Activated CD4-positive, alpha-beta T cell treated with anti-CD3 and anti-CD28 coated beads, Interleukin-2, Interleukin-4, amounts not matched to agents 100 ng/mL and 50 ng/mL, durations not matched to agents 16 hours and 8 hours (primary cell): Measurements from ENCODE around the gene ATG10.
A peak's percentile ranks its signal among the peaks of the same experiment; 100 is the strongest.
"Not testable (repeated sequence)": the region's sequence is repeated elsewhere in the genome, so short reads cannot be mapped to it uniquely, and the experiment has no call there.

ENCODE experiments used
- DNase-seq: peaks from one replicate; pipeline ENCODE4 v3.0.0-alpha.2; 2020; ENCODE audit warnings: low spot score

Gene ATG10

DNA sequence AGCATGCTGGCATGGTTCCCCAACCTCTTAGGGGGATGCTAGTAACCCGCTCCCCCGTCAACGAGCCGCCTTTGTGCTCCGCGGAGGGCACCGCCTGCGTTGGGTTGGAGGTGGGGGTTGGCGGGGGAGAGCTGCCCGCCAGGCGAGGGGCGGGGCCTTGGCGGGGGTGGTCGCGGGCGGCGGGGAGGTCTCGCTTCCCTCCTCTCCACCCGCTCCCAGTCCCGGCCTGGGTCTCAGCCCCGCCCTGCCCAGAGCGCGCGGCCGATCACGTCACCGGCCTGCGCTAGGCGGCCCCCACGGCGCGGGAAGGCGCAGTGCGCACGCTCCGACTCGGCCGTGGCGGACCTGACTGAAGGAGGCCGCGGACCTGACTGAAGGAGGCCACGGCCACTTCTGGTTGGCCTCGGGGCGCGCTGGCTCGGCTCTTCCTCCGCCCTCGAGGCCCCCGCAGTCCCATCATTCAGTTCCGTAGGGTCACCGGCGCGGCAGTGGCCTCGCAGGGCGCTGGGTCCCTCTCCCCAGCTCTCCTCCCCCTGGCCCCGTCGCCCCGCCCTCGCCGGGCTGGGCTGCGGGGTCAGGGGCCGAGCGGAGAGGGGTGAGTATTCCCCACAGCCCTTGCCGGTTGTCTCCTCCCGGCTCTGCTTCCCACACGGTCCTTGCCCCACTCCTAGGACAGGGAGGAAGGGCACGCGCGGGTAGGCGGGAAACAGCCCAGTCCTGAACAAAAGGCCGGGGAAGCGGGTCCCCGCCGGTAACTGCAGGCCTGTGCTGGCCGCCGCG is at the start of gene ATG10:
ATG10 (plus strand) TSS at position 312 of the 780 bp plus-strand sequence. CDS start 15,548 bp downstream, outside the sequence.
- DNase-seq = peak; percentile 90

DNA sequence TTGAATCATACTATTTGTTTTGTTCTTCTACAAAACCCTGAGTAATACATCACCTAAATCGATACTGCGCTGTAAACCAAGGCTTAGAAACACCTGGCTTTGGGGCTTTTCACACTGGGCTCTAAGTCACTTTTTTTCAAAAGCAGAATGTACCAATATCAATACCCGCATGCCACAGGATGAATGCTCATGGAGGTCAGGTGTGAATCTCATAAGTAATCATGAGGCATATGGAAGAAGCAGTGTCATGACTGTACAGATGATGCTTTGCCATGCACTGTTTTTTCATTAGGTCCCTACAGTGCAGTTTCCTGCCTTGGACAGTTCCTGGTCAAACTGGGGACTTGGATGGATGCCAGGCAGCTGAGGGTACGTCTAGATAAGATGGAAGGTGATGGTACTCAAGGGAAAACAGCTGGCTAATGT is 49.0 kb upstream of the ATG10 start:
- peak; percentile 18 for DNase-seq

DNA sequence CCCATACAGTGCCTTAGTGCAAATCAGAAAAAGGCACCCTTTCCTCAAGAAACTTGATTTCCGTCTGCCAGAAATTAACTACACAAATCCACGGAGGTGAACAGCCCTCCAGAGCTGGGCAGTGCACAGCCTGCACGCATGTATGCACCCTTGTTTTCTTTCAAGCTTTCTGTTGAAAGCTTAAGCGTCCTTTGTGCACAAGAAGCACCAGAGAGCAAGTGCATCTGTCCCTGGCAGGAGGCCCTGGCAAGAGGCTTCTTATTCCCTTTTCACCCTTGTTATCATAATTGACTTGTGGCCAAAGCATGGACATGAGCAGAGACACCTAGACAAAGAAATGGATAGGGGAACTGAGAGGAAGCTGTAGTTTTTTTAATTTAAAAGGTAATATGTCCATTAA is 47.4 kb upstream of the ATG10 start:
- DNase-seq = no peak

DNA sequence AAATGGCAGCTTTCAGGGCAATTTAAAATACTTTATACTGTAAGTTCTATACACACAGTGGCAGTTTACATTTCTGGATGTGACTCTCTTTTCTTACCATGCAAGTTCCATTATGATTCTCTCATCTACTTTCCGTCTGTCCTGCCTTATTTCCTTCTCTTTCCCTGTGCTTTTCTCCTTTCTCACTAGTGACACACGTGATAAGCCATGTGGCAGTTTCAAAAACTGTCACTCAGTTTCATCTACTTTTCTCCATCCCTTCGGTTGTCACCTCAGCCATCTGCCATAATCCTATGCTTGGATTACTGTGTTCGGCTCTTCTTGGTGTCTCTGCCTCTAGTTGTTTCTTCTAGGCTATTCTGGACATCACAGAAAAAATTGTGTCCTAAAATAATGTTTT is 46.8 kb upstream of the ATG10 start:
- no peak for DNase-seq

DNA sequence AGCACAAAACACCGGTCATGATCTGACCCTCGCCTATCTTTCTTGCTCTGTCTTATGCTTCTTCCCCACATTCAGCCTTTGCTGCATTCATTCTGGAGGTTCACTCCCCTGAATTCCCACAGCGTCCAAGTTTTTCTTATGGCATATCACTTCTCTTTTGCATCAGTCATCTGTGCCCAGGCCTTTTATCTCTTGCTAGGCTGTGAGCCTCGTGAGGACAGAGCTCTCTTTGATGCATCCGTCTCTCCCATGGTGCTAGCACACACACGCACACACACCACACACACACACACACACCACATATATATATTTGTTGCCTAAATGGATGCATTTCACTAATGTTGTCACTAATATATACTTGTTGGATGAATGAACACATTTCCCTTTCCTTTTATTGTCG is 45.8 kb upstream of the ATG10 start:
- DNase-seq = no peak

DNA sequence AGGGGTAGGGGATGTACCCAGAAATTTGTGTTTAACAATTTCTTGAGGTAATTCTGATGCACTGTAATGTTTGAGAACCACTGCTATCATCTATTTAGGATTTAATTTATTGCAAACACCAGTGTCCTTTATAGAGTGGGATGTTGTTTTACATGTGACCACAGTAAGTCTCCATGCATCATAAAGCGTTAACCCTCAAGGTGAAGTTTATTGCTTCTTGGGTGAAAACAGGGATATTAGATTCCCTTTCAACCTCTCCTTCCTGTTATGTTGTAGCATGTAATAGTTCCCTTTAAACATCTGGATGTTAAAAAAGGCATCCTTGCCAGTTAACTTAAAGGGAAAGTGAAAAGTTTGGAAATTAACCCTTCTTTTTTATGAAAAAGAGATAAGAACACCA is 35.8 kb upstream of the ATG10 start:
- DNase-seq = no peak

DNA sequence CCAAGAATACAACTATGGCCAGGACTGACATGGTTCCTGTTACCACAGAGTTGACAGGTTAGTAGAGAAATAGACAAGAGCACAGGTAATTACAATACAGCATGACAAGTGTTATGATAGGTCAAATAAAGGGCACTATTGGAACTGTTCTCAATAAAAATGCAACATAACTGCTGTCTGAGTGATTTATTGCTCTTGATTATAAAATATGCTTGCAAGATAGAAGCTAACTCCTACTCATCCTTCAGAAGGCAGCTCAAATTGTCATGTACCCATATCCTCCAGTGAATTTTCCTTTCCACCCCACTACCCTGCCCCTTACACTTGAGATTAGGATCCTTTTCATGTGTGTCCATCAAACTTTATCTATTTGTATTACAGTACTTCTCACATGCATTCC is 35.1 kb upstream of the ATG10 start:
- DNase-seq = no peak

DNA sequence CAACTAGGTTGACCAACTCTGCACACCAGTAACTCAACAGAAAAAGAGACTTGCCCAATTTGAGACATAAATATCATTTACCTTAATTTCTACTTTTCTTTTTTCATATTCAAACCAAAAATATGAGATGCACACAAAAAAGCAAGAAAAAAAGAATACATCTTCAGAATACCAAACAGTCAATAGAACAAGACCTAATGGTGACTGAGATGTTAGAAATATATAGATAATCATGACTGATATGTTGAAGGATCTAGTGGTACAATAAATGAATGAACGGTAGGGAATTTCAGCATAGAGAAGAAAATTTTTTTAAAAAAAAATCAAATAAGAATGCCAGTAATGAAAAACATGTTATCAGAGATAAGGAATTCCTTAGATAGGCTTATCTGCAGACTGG is 29.1 kb upstream of the ATG10 start:
- no peak for DNase-seq

DNA sequence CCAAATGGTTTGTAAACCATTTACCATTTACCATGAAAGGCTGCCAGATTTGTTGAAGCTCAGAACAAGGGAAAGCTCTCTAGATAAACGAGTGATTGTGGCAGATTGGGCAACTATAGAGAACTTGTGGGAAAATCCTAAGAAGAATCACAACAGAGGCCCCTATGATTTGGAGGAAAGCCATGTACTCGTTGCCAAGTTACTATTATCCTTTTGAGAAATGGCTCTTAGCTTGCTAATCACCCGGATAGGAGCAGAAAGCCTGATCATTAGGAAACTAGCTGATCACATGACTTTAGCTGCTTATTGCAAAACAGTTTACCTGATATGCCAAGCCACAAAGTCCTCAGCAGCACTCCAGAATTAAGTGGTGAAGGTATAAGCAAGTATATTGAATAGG is 23.5 kb upstream of the ATG10 start:
- DNase-seq = no peak

DNA sequence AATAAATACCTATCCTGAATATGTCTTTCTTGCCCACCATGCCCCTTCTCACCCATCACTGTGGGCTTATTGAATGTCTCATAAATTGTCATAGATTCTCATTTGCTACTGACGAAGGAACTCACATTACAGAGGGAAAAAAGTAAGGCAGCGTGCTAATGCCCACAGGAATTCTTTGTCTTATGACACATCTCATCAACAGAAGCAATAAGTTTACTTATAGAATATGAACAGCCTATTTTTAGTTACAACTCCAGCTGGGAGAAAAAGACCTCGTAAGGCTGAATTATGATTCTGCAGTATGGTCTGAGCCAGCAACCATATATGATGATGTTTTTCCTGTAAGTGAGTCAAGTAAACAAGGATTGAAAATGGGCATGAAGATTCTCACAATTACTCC is 22.4 kb upstream of the ATG10 start:
- DNase-seq = no peak

DNA sequence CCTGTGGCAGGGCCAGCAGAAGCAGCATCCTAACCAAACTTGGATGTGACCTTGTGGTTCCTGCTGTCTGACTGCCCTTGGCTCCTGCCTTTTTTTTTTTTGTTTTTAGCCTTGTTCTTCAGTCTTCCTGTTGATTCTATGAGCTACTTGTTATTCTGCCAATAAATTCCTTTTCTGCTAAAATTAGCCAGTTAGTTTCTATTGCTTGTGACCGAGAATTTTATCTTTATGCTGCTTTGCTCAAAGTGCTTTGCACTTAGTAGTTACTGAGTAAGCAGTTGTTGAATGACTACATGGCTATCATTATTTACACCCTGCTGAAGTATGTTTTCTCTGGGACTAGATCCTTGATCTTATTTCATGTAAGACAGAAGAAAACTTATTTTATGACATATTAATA is 20.8 kb upstream of the ATG10 start:
- DNase-seq = no peak

DNA sequence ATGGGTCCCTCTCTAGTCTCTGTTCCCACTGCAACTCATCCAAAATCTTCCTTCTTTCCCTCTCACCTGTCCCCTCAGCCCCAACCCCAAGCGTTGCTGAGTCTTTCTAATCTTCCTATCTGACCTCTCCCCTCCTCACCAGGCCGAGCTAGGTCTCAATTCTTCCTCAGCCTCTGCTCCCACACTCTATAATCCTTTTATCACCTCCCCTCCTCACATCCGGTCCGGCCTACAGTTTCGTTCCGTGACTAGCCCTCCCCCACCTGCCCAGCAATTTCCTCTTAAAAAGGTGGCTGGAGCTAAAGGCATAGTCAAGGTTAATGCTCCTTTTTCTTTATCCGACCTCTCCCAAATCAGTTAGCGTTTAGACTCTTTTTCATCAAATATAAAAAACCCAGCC is 17.0 kb upstream of the ATG10 start:
- DNase-seq = not testable (repeated sequence)

DNA sequence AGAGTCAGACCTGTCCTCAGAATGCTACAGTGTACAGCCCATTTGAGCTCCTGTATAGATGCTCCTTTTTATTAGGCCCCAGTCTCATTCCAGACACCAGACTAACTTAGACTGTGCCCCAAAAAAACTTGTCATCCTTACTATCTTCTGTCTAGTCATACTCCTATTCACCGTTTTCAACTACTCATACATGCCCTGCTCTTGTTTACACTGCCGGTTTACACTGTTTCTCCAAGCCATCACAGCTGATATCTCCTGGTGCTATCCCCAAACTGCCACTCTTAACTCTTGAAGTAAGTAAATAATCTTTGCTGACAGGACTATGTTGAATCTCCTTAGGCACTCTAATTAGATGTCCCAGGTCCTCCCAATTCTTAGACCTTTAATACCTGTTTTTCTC is 13.7 kb upstream of the ATG10 start:
- not testable (repeated sequence) for DNase-seq

DNA sequence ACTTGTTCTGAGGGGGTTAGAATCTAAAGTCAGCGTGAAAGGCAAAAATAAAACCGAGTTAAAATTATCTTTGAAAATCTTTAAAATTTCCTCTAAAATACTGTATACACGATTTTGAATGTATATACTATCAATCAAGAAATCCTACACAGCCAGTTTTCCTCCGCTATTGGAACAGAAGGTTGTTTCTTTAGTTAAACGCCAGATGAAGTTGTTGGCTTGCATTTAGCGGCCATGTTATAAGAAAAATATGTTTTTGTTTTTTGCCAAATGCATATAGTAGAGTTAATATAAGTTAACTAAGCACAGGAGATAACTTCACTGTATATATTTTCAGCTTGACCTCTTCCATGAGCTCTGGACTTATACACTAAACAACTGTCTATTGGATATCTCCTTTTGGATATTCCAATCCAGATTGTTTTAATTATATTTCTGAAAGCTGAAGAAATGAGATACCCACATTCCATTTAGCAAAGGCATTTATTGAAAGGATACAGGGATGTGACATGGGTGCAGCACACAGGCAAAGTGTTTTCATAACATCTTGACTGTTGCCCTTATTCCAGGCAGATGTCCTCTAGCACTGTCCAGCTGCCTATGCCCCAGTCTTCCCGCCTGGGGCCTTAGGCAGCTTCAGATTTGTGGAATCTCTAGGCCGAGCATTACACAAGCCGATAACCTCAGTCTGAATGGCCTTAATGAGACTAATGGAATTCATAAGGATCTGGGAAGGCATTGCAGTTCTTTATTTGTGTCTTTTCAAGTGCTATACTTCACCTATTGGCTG is 10.0 kb upstream of the ATG10 start:
- DNase-seq = no peak

DNA sequence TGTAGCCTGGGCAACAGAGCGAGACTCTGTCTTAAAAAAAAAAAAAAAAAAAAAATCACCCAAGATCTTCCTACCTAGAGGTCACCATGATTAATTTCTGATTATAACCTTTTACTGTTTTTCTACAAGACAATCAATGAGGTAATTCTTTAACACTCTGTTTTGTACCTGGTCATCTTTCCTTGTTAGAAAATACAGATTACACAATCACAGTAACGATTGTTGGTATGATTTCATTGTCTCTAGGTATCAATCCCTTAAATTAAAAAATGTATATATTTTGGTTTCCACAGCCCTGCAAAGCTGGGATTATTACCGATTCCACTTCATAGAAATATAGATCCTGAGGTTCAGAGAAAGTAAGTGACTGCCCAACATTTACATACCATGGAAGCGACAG is 8.3 kb upstream of the ATG10 start:
- DNase-seq = no peak

DNA sequence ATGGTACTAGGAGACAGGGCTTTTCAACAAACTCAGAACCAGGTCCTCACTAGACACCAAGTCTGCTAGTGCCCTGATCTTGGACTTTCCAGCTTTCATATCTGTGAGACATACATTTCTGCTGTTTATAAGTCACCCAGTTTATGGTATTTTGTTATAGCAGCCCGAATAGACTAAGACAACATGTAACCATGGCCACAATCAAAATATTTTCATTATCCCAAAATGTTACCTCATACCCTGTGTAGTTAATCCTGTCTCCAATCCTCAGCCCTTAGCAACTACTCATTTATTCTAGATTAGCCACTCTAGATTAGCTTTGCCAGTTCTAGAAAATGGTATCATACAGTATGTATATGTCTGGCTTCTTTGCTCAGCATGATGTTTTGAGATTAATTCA is 6.3 kb upstream of the ATG10 start:
- no peak for DNase-seq

DNA sequence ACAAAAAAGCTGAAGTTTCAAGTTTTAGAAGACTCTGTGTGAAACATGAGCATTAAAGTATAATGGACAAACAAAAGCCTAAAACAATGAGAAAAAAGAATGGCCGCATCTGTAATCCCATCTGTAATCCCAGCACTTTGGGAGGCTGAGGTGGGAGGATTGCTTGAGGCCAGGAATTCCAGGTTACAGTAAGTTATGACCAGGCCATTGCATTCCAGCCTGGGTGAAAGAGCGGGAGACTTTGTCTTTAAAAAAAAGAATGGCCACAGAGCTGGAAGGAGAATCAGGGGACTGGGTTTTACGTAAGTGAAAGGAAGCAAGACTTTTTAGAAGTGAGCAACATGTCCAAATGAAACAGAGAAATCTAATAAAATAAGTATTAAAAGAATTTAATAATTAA is 2.6 kb upstream of the ATG10 start:
- DNase-seq = no peak

DNA sequence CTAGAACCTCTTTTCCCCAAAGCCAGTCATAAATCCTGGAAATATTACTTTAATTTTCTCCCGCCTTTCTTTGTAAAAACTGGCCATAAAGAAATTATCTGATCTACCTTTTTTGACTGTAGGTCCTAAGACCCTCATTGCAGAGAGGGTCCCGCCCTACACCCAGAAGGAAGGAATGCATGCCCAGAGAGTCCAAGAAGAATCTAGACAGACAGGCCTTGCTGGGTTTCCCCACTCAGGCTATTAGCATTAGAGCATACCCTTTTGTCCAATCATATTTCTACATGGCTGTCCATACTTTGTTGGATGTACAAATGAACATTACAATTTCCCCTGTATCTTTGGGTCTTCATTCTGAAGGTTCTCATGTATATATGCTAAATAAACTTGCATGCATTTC is 1.9 kb upstream of the ATG10 start:
- no peak for DNase-seq

DNA sequence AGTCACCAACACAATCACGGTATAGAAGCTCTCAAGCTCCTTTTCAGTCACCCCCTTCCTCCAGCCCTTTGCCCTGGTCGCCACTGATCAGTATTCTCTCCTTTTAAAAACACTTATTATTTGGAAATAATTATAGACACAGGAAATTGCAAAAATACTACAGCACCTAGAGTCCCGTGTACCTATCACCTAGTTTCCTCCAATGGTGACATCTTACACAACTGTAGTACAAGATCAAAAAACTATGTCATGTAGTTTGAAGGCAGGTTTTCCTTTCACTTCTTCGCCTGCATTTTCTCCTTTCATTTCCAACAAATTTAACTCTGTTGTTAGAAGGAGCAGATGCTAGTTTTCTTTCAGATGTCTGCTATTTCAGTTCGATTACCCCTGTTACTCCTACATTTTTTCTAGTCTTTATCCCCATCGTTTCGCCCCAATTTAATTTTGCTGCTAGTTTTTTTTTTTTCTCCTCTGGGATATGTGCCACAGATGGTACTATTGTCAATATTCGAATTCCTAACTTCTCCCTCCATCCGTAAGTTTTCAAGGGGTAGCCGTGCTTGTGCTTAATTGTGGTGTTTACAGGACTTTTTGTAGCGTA is 612 bp upstream of the ATG10 start:
- peak; percentile 31 for DNase-seq

DNA sequence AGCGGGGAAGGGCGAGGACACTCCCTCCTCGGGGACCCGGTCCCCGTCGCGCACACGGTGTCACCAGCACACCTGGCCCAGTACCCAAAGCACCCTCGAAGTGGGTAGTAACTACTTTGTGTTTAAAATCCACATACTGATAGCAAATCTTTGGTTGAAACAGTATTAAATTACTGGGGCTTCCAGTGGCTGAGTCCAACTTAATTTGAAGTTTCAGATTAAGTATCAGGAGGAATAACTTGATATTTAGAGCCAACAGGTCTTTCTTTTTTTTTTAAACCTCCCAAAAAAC is 615 bp downstream of the ATG10 start:
- no peak for DNase-seq

DNA sequence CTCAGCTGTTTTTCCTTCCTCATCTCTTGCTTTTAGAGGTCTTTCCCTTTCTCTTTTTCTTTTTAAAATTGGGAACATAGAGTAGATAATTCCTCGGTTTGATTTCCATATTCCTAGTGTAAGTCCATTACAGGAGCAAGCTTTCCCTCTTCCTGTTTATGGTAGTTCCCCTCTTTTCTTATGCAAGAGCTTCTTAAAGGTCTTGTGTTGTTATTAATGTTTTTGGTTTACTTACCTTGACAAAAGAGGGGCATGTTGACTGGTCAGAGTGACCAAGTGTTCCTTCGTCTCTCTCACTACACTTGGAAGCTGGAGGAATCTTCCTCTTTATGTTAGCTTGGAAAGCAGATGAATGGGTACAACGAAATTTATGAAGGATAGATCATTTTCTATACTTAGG is 8.3 kb downstream of the ATG10 start:
- no peak for DNase-seq

DNA sequence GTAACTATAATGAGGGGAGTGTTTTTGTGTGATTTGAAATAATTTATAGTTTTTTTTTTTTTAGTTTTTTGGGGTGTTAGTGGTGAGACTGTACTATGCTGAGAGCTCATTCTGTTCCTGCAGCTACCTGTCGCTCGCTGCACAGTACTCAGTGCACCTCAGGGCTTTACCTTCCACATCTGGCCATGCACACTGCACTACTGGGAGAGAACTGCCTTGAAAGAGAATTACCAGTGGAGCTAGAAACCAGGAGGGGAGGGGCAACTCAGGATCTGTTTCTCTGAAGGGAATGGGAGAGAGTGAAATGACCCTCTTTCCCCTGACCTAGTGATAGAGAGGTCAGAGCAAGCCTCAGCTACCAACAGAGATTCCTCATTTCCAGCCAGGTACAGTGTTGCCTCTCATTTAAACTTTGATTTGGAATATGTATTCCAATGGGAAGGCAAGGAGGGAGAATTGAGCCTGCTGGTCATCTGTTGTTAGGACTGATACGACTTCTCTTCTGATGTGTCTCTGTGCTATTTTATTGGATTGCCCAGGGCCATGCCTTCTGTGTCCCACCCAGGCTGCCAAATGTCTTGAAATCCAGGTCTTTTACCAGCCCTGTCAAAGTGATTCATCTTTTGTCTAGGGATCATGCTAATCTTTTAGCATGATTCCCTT is 8.9 kb downstream of the ATG10 start:
- DNase-seq = no peak

DNA sequence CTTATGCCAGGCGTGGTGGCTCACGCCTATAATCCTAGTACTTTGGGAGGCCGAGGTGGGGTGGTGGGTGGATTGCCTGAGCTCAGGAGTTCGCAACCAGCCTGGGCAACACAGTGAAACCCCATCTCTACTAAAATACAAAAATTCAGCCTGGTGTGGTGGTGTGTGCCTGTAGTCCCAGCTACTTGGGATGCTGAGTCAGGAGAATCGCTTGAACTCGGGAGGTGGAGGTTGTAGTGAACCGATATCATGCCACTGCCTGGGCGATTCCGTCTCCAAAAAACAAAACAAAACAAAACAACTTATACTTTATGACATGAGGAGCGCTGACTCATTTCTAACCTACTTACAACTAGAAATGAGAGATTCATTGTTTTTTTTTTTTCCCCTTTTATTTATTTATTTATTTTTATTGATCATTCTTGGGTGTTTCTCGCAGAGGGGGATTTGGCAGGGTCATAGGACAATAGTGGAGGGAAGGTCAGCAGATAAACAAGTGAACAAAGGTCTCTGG is 10.4 kb downstream of the ATG10 start:
- not testable (repeated sequence) for DNase-seq
